OCI-LY7 (cell line): ENCODE results near the gene CUEDC1. TPM values are rescaled to one million over a fixed set of nuclear protein-coding genes. Genes with fewer than 3 reads are reported as not detected.
"Not testable (repeated sequence)": the region's sequence is repeated elsewhere in the genome, so short reads cannot be mapped to it uniquely, and the experiment has no call there.

Source experiments
- BruUV-seq: library from RNA; stranded (reverse); fragments of 400-500 nt; replicated peaks from 2 replicates; lab custom pipeline; 2021; lab: Mats Ljungman, UMichigan
- CTCF ChIA-PET: fragments of 300-600 bp; sonication (Branson Sonifier 250); formaldehyde crosslinking; loops from one replicate; lab custom pipeline; 2022; ENCODE audit warnings: antibody characterized with exemption; ENCODE audit not compliant: unreplicated experiment; lab: Charles Lee
- POLR2A ChIA-PET: fragments of 300-600 bp; sonication (Branson Sonifier 250); formaldehyde crosslinking; loops from one replicate; lab custom pipeline; 2022; ENCODE audit warnings: antibody characterized with exemption; lab: Charles Lee
- DNase-seq: peaks from one replicate; pipeline ENCODE4 v3.0.0-alpha.2; 2015; ENCODE audit warnings: low spot score
- H2AFZ ChIP-seq: fragments of 200-600 bp; sonication (generic), shearing (Covaris generic); 2 replicates; pipeline ENCODE4 v1.6.1; 2014; ENCODE audit warnings: mild to moderate bottlenecking, antibody characterized with exemption, low read length, moderate library complexity
- H3K27ac ChIP-seq: fragments of 200-600 bp; sonication (generic); 2 replicates; pipeline ENCODE4 v1.5.1; 2014; ENCODE audit warnings: mixed run types, low read depth, mild to moderate bottlenecking, moderate library complexity, low read length, inconsistent platforms; ENCODE audit not compliant: poor library complexity, severe bottlenecking
- H3K36me3 ChIP-seq: fragments of 200-600 bp; sonication (generic); 2 replicates; pipeline ENCODE4 v1.6.1; 2014; ENCODE audit warnings: mild to moderate bottlenecking, antibody characterized with exemption, low read length, moderate library complexity, mixed read lengths; ENCODE audit not compliant: insufficient read depth
- H3K4me1 ChIP-seq: fragments of 200-600 bp; sonication (generic); 2 replicates; pipeline ENCODE4 v1.5.1; 2014; ENCODE audit warnings: mild to moderate bottlenecking, low read length; ENCODE audit not compliant: insufficient read depth, poor library complexity, severe bottlenecking
- H3K4me2 ChIP-seq: fragments of 200-600 bp; sonication (generic); 2 replicates; pipeline ENCODE4 v1.6.1; 2014; ENCODE audit warnings: mild to moderate bottlenecking, low read length
- H3K4me3 ChIP-seq: fragments of 200-600 bp; sonication (generic); 2 replicates; pipeline ENCODE4 v1.5.1; 2014; ENCODE audit warnings: mild to moderate bottlenecking, low read depth, low read length; ENCODE audit not compliant: poor library complexity, severe bottlenecking
- H3K79me2 ChIP-seq: fragments of 200-600 bp; sonication (generic); 2 replicates; pipeline ENCODE4 v1.6.1; 2016; ENCODE audit warnings: low read depth, mild to moderate bottlenecking, low read length, moderate library complexity, mixed read lengths; ENCODE audit not compliant: insufficient read depth
- H3K9me2 ChIP-seq: fragments of 200-600 bp; sonication (generic); 2 replicates; pipeline ENCODE4 v1.6.1; 2016; ENCODE audit warnings: mild to moderate bottlenecking, low read length, mixed read lengths; ENCODE audit not compliant: insufficient read depth
- H3K9me3 ChIP-seq: fragments of 200-600 bp; sonication (generic); 2 replicates; pipeline ENCODE4 v1.6.1; 2014; ENCODE audit warnings: mild to moderate bottlenecking, mixed run types, low read length, mixed read lengths
- H4K20me1 ChIP-seq: fragments of 200-600 bp; sonication (generic); 2 replicates; pipeline ENCODE4 v1.6.1; 2014; ENCODE audit warnings: mild to moderate bottlenecking, antibody characterized with exemption, low read length, moderate library complexity, mixed read lengths; ENCODE audit not compliant: insufficient read depth
- EZH2phosphoT487 ChIP-seq: fragments of 200-600 bp; sonication (generic); IDR thresholded peaks from 2 replicates; pipeline ENCODE4 v1.6.1; 2018; ENCODE audit warnings: low read depth, borderline replicate concordance, mild to moderate bottlenecking, mixed run types, antibody characterized with exemption, low read length, moderate library complexity, mixed read lengths
- intact Hi-C: fragments of 100-400 bp; cut with micrococcal nuclease; formaldehyde crosslinking; loops from one replicate; pipeline ENCODE4 v1.10.0; 2022; ENCODE audit not compliant: unreplicated experiment
- total RNA-seq, 2 experiments: library from RNA; depleted of rRNA in 1 of 2; stranded (reverse); fragments of >200 nt in 1 of 2; shearing (Covaris generic) in 1 of 2; gene quantifications; 2 replicates each; pipeline ENCODE4 v1.2.3, GENCODE V29; 2014 to 2022
- TF ChIP-seq, protein P1 (sequence below): fragments of 200-600 bp; sonication (generic); conservative IDR thresholded peaks from 2 replicates; pipeline ENCODE4 v1.5.1; 2014; ENCODE audit warnings: mild to moderate bottlenecking, antibody characterized with exemption, low read length, moderate library complexity, mixed read lengths

CUEDC1 gene
- total RNA-seq, 2 experiments from 2014 or later, result 0.74 TPM; not detected in 1

DNA sequence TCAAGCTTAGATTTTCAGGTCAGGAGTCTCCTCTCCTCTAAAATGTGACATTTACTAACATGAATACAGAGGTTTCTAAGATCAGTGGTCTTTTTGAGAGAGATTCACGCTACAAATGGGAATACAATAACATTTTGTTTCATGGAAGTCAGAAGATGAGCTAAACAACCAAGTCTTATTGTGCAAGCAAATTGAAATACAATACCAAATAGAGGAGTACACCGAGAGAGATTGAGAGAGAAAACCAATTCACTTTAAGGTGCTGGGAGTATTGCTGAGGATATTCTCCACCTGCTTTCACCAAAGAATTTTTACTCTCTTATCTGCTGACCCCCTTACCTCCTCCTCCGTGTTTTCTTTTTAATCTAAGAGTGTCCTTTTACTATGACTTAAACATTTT is 21.4 kb upstream of the CUEDC1 start:
- Histone ChIP-seq H3K9me3 (no peaks in the 10 kb centered on the region), H4K20me1 (peaks cover 4% of the 10 kb centered on the region; the same call in 1 of the 2 replicates), H3K79me2 (no peaks in the 10 kb centered on the region), H3K4me2 (no peak overlapping the region), H3K27ac (no peak overlapping the region), H3K4me3 (no peak overlapping the region), H3K36me3 (peaks cover 93% of the 10 kb centered on the region), H3K9me2 (no peaks in the 10 kb centered on the region), H2AFZ (no peak overlapping the region), H3K4me1 (no peaks in the 10 kb centered on the region)
- intact Hi-C loops, result no loop called here
- DNase-seq, result no peak
- ChIA-PET POLR2A (interaction anchor here (0.9 kb wide), 1 partner anchor 43 kb away, joined by 3 read pairs; no protein-coding TSS in a partner anchor), CTCF (no interaction called here)
- no TSS peak for BruUV-seq
- TF ChIP-seq, protein P1, sequence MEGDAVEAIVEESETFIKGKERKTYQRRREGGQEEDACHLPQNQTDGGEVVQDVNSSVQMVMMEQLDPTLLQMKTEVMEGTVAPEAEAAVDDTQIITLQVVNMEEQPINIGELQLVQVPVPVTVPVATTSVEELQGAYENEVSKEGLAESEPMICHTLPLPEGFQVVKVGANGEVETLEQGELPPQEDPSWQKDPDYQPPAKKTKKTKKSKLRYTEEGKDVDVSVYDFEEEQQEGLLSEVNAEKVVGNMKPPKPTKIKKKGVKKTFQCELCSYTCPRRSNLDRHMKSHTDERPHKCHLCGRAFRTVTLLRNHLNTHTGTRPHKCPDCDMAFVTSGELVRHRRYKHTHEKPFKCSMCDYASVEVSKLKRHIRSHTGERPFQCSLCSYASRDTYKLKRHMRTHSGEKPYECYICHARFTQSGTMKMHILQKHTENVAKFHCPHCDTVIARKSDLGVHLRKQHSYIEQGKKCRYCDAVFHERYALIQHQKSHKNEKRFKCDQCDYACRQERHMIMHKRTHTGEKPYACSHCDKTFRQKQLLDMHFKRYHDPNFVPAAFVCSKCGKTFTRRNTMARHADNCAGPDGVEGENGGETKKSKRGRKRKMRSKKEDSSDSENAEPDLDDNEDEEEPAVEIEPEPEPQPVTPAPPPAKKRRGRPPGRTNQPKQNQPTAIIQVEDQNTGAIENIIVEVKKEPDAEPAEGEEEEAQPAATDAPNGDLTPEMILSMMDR, result no peak
- TF ChIP-seq EZH2phosphoT487, result no peak

DNA sequence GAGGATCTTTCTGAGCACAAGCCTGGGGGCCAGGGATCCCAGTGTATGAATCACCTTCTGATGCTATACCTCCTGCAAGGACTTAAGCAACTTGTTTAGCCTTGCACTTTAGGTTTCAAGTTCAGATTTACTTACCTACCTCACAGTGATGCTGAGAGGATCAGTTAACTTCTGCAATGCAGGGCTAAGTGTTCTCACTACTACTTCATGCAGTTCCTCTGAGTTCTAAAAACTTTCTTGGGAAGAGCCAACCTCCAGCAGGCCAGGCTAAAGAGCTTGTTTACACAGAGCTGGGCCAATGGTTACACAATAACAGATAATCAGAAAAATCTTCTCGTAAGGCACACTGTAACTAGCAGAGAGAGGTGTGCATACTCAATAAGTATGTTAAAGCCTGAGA is 19.8 kb upstream of the CUEDC1 start:
- DNase-seq, result no peak
- ChIA-PET POLR2A (interaction anchor here (0.7 to 1.1 kb wide), 2 partner anchors 10 to 29 kb away, joined by 3 to 4 read pairs; no protein-coding TSS in a partner anchor), CTCF (no interaction called here)
- no TSS peak for BruUV-seq
- Histone ChIP-seq H4K20me1 (no peaks in the 10 kb centered on the region), H3K9me3 (no peaks in the 10 kb centered on the region), H3K4me2 (no peak overlapping the region), H3K36me3 (peaks cover 78% of the 10 kb centered on the region), H3K79me2 (no peaks in the 10 kb centered on the region), H3K9me2 (no peaks in the 10 kb centered on the region), H3K27ac (no peak overlapping the region), H3K4me1 (no peaks in the 10 kb centered on the region), H3K4me3 (no peak overlapping the region), H2AFZ (no peak overlapping the region)
- intact Hi-C loops, result no loop called here
- TF ChIP-seq, protein P1, result no peak
- TF ChIP-seq EZH2phosphoT487, result no peak

DNA sequence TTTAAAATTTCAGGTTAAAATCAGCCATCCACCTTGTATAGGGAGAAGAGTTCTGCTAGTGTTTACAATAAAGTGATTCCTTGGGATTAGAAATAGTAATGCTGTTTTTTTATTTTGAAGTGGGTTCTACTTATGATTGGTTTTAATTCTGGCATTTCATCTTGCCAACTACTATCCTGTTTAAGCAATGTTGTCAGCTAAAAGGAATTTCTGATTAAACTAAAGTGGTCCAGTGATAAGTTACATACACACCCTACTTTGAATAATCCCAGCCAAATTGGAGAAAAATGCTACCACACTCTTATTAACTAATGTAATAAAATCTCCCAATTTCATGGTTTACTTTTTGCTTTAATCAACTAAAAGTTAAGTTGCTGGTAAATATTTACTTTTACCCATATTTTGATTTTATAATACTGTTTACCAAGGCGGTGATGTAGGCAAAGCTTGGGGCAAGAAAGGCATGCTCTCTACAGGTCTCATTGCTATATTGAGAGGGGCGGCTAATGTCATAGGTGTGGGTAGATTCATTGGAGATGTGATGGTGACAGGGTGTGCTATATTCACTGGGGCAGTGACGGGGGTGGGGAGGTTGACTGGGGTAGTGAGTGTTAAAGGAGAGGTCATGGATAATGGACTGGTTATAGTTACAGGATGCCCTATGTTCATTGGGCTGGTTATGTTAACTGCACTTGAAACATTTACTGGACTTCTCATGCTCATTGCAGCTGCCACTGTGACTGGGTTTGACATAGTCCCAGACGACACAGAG is 19.0 kb upstream of the CUEDC1 start:
- intact Hi-C loops, H3K9me3 ChIP-seq, H3K4me2 ChIP-seq, H3K4me1 ChIP-seq, H3K4me3 ChIP-seq, H3K9me2 ChIP-seq, H4K20me1 ChIP-seq, H3K27ac ChIP-seq, H3K79me2 ChIP-seq, CTCF ChIA-PET, DNase-seq, H2AFZ ChIP-seq: not testable (repeated sequence)
- POLR2A ChIA-PET, result interaction anchor here (0.7 kb wide), 1 partner anchor 30 kb away, joined by 3 read pairs; no protein-coding TSS in a partner anchor
- TSS peak; percentile 55 for BruUV-seq
- H3K36me3 ChIP-seq, result peaks cover 69% of the 10 kb centered on the region
